GM21786 (cell line): ENCODE results near the gene CDR2.
"Not testable (repeated sequence)": the region's sequence is repeated elsewhere in the genome, so short reads cannot be mapped to it uniquely, and the experiment has no call there.

Experiments
- ATAC-seq: cut with Tn5 transposase; IDR thresholded peaks from one replicate; pipeline ENCODE4 v1.9.1; 2021; ENCODE audit not compliant: unreplicated experiment

The CDR2 gene

GRCh38 chr16:22311520-22311919 lies 62.9 kb downstream of the CDR2 start:
- no peak for ATAC-seq

GRCh38 chr16:22308824-22309520 lies 65.4 kb downstream of the CDR2 start:
- no peak for ATAC-seq

GRCh38 chr16:22307838-22308237 lies 66.6 kb downstream of the CDR2 start:
- no peak for ATAC-seq

GRCh38 chr16:22306788-22307187 lies 67.6 kb downstream of the CDR2 start:
- no peak for ATAC-seq

- ATAC-seq: no peak
Observed at GRCh38 chr16:22304411-22304810, 70.0 kb downstream of the CDR2 start.

- no peak for ATAC-seq
Observed at GRCh38 chr16:22302776-22303363, 71.5 kb downstream of the CDR2 start.

GRCh38 chr16:22301423-22301822 lies 73.0 kb downstream of the CDR2 start:
- ATAC-seq: not testable (repeated sequence)

GRCh38 chr16:22300427-22301071 lies 73.9 kb downstream of the CDR2 start:
- no peak for ATAC-seq

GRCh38 chr16:22299036-22299435 lies 75.4 kb downstream of the CDR2 start:
- ATAC-seq: no peak

GRCh38 chr16:22297871-22298733 lies 76.3 kb downstream of the CDR2 start:
- no peak for ATAC-seq

- ATAC-seq: peak; percentile 73
Observed at GRCh38 chr16:22297114-22297870, 77.1 kb downstream of the CDR2 start, which contains the start of gene POLR3E. TSS of gene POLR3E (plus strand) at chr16:22297409. CDS start at chr16:22302969, 5,560 bp downstream.

- no peak for ATAC-seq
Observed at GRCh38 chr16:22296225-22297113, 78.0 kb downstream of the CDR2 start.
